Activated naive CD8-positive, alpha-beta T cell treated with anti-CD3 and anti-CD28 coated beads, Interleukin-2, amount 50 U/mL, for 16 hours (primary cell): Measurements from ENCODE around the gene RYK.
A peak's percentile ranks its signal among the peaks of the same experiment; 100 is the strongest.
"Not testable (repeated sequence)": the region's sequence is repeated elsewhere in the genome, so short reads cannot be mapped to it uniquely, and the experiment has no call there.

Experiments used
- DNase-seq: peaks from one replicate; pipeline ENCODE4 v3.0.0-alpha.2; 2020; ENCODE audit warnings: low read depth, low spot score

RYK gene

GRCh38 chr3:134216851-134217250, 33.8 kb downstream of the RYK start:
- no peak for DNase-seq

GRCh38 chr3:134216191-134216764, 34.4 kb downstream of the RYK start:
- DNase-seq: no peak

DNA sequence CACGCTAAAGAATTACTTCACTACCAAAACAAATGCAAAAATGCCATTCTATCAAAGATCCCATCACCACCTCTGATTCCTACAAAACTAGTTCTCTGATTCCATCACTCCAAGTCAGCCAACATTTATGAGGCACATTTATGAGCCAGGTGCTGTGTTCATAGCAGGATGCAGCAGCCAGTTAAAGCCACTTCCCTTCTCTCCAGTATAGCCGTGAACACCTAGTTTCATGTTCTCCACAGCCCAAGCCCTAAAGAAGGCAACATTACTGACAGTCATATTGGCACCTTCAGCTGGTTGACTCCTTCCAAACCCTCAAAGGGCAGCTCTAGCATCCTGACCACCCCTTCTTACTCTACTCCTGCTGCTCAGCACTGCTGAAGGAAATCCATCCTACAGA, 36.4 kb downstream of the RYK start:
- DNase-seq: no peak

DNA sequence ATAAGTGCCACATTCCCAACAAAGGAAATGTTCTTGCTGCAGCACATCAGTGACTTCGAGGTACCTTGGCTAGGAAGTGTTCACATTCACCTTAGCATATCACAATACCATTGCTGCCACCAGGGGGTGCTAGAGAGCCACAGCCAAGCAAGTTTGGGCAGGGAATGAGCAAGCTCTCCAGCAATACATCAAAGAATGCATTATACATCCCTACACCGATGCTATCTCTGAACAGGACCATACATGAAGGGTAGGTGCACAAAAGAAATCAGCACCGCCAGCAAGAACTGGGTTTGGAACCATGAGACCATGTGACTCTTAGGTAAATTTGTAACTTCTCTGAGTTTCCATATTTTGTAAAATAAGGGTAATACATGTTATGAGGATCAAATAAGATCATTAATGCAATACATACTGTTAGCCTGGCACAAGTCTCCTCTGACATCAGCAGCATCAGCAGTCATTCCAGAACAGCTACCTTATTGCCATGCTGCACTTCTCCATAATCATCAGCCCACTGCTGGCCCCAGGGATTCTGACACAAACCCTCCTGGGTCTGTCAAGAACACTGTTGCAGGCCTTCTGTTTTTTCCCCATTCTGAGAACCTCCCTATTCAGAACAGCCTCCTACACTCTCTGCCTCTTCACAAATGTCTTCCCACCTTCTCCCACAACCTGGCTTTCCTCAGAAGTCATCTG, 37.5 kb downstream of the RYK start:
- DNase-seq: peak; percentile 78

GRCh38 chr3:134211797-134212196, 38.9 kb downstream of the RYK start:
- DNase-seq: no peak

GRCh38 chr3:134205451-134205850, 45.2 kb downstream of the RYK start:
- DNase-seq: no peak

DNA sequence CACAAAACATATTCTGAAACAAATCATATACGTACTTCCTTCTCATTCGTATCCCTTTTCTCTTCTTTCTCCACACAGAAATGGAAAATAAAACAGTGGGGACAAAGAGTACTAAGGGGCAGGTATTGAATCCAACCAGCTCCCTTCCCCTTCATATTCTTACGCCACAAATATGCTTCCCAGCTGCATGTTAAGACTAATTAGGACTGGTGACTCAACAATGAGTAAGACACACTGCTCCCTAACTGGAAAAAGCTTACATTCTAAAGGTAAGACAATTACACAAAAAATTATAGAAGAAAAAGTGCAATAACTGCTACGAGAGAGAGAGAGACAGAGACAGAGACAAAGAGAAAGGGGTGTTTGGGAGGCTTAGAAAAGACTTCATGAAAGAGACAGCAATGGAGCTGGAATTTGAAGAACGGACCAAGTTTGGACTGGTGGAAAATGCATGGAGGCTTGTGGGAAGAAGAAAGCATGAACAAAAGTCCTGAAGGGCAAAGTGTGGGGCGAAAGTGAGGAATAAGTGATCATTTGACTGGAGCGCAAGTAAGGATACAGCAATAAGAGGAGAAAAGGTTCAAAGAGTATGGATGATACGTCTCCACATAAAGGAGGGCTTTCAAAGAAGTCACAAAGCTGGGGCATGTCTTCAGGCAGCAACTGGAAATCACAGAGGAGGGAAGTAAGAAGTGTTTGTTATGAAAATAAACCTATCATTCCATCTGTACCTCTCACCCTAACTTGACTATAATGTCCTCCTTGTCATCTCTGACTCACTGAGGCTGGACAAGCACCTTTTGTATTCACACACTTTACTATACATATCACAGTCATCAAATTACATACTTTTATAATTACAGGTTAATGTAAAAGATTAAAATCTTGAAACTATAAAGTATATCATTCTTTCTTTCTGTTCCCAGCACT, 49.2 kb downstream of the RYK start:
- no peak for DNase-seq

DNA sequence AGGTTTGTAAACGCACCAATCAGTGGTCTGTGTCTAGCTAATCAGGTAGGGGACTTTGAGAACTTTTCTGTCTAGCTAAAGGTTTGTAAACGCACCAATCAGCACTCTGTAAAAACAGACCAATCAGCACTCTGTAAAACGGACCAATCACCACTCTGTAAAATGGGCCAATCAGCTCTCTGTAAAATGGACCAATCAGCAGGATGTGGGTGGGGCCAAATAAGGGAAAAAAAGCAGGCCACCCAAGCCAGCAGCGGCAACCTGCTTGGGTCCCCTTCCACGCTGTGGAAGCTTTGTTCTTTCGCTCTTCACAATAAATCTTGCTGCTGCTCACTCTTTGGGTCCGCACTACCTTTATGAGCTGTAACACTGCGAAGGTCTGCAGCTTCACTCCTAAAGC, 50.8 kb downstream of the RYK start:
- DNase-seq: not testable (repeated sequence)

DNA sequence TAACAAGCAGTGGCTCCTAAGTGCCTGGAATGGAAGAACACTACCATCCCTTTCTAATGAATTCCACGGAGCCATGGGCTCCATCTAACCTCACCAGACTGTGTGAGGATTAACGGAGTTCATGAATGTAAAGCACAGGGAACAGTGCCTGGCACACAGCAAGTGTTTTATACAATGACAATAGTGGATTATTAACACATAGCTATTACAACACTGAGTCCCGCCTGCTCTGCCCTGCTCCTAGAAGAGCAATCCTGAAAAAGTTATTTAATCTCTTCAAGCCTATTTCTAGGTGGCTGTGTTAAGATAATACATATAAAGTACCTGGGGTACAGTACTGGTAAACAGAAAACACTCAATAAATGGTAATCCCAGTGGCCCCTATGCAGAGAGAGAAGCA, 51.4 kb downstream of the RYK start:
- DNase-seq: no peak

GRCh38 chr3:134198414-134198813, 52.2 kb downstream of the RYK start:
- no peak for DNase-seq

DNA sequence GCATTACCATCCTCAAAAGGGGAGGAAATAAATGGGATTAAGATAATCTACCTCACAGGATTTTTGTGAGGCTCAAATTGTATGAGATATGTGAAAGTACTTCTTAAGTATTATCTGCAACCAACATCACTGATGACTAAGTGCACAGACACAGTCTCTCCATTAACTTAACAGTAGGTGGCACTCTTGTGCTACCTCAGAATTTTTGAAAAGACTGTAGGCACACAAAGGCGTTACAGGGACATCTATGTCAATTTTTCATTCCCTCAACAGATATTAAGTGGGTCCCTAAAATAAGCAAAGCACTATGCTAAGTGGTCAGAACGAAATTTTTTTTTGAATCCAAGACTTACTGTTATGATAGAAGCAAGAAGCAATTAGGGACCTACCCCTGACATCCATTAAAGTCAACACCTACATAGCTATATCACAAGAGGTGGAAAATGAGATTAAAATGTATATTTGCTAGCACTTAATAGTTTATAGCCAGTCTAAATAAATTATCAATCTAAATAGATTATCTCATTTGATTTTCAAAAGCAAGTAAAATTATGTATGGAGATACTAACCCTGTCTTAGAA, 52.9 kb downstream of the RYK start:
- DNase-seq: no peak

DNA sequence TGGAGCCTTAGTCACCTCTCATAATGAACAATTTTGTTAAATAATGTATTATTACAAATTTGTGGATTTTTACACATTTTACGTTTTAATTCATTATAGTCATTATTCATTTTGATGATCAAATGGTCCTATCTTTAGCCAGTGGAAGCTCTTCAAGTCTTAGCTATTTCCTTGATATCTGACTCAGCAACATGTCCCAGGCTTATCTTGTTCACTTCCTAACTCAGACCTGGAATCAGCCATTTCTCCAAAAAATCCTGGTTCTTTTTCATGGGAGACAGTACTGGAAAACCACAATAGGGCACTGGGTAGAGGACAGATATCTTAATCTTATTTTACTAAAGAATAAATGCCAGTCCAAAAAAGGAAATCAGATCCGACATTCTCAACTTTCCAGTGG, 56.4 kb downstream of the RYK start:
- no peak for DNase-seq

- DNase-seq: no peak
These were observed 60.4 kb downstream of the RYK start for GRCh38 chr3:134190250-134190649.

DNA sequence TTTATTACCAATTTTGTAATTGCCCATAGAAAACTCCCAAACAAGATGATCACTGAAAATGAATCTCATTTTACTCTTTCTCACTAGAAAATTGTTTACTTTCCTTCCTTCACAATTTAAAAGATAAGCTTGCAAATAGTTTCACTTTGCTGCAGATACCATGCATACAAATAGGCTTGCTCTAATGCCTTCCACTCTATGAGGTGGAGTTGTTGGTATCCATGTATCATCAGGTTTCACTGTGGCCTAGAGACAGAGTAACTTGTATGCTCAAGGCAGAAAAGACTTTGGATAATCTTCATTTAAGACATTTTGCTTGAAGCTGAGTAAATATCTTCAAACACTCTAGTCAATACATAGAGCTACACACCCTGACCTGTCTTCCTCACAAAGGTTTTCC, 60.8 kb downstream of the RYK start:
- DNase-seq: no peak

GRCh38 chr3:134186391-134186790, 64.3 kb downstream of the RYK start:
- DNase-seq: no peak

- no peak for DNase-seq
These were observed 69.9 kb downstream of the RYK start for GRCh38 chr3:134180761-134181160.

GRCh38 chr3:134179508-134179907, 71.2 kb downstream of the RYK start:
- DNase-seq: no peak

- no peak for DNase-seq
These were observed 87.6 kb downstream of the RYK start for GRCh38 chr3:134163096-134163495.

DNA sequence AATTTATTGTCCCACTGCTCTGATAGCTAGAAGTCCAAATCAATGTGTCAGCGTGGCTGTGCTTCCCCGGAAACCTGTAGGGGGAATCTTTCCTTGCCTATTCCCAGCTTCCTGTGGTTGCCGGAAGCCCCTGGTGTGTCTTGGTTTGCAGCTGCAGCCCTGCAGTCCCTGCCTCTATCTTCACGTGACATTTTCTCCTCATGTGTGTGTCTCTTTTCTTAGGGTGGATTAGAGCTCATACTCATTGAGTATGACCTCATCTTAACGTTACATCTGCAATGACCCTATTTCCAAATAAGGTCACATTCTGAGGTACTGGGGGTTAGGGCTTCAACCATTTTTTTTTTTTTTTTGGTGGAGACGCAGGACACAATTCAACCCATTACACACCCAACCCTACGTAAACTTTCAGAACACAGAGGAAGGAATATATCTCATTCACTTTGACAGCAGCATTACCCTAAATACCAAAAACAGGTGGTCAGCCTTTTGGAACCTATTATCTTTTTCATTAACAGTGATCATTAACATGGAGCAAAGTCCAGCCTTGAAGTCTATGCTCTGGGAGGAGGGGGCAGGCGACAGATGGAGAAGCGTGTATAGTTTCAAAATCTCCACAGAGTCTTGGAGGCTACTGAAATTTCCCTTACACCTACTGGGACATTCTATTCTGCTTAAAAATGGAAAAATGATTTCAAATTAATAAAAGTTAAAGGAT, 88.6 kb downstream of the RYK start:
- DNase-seq: no peak

- DNase-seq: no peak
These were observed 95.2 kb downstream of the RYK start for GRCh38 chr3:134155446-134155845.

GRCh38 chr3:134153761-134154160, 96.9 kb downstream of the RYK start:
- no peak for DNase-seq

GRCh38 chr3:134150476-134150875, 100.2 kb downstream of the RYK start:
- DNase-seq: no peak
